ENCODE measurements around the gene GLT8D1. TPM values are rescaled to one million over a fixed set of nuclear protein-coding genes. Genes with fewer than 3 reads are reported as not detected.

The GLT8D1 gene, protein sequence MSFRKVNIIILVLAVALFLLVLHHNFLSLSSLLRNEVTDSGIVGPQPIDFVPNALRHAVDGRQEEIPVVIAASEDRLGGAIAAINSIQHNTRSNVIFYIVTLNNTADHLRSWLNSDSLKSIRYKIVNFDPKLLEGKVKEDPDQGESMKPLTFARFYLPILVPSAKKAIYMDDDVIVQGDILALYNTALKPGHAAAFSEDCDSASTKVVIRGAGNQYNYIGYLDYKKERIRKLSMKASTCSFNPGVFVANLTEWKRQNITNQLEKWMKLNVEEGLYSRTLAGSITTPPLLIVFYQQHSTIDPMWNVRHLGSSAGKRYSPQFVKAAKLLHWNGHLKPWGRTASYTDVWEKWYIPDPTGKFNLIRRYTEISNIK
- total RNA-seq: 37.1 TPM
- long read RNA-seq, transcript GLT8D1-201 (10 exons, 1,849 nt): major isoform, 30 of 67 reads
- long read RNA-seq, partial matches to known transcripts: 5 of 67 reads
- long read RNA-seq, other reads (novel, unspliced or antisense): 32 of 67 reads

DNA sequence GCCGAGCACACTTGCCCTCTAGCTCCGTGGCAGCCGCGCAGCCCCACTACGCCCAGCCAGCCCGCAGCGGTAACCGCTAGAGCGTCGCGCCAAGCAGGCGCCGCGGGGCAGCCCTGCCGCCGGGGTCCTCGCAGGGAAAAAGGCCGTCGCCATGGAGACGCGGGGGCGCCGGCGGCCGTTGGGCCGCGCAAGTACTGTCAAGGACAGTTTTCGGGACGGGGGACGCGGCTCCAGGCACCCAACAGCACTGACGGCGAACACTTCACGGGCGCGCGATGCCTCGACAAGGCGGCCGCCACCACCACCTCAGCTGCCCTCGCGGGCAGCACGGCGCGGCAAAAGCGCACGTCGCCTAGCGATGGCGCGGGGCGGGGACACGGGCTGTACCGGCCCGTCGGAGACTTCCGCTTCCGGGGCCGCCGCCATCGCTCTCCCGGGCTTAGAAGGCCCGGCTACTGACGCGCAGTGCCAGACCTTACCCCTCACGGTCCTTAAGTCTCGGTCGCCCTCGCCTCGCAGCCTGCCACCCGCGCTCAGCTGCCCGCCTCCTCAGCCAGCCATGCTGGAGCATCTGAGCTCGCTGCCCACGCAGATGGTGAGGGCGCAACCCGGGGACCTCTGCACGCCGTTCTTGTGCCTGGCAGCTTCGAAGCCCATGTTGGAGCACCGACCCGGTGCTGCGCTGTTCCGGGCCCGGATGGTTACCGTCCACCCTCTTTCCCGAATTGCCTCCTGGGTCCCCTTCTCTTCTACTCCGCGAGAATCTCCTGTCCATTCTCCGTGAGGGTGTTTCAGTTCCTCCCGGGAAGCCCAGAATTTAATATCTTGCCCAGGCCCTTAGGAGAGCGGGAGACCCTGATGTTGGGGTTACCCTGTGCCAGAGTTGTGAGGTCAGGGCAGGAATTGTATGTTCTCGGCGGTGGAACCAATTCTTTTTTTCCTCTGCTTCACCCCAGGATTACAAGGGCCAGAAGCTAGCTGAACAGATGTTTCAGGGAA lies at the start of gene GLT8D1, which contains the start of gene SPCS1:
TSS of gene GLT8D1 (minus strand) at position 104 of the 999 bp plus-strand sequence. CDS start 5,331 bp downstream, outside the sequence.
TSS of gene SPCS1 (plus strand) at position 419 of the 999 bp plus-strand sequence. CDS start at position 560, 141 bp downstream.
- intact Hi-C loops (cut with DNase I): no loop called here
- peak within 1 kb of the TSS; percentile 86 for H3K27ac ChIP-seq
- DNase-seq (peak; percentile 92), ATAC-seq (peak; percentile 97 to 98)
- TF ChIP-seq, protein P1, sequence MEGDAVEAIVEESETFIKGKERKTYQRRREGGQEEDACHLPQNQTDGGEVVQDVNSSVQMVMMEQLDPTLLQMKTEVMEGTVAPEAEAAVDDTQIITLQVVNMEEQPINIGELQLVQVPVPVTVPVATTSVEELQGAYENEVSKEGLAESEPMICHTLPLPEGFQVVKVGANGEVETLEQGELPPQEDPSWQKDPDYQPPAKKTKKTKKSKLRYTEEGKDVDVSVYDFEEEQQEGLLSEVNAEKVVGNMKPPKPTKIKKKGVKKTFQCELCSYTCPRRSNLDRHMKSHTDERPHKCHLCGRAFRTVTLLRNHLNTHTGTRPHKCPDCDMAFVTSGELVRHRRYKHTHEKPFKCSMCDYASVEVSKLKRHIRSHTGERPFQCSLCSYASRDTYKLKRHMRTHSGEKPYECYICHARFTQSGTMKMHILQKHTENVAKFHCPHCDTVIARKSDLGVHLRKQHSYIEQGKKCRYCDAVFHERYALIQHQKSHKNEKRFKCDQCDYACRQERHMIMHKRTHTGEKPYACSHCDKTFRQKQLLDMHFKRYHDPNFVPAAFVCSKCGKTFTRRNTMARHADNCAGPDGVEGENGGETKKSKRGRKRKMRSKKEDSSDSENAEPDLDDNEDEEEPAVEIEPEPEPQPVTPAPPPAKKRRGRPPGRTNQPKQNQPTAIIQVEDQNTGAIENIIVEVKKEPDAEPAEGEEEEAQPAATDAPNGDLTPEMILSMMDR (IDR thresholded peaks at IDR 0.05): no peak
- H3K4me1 ChIP-seq: peaks cover 29% of the 10 kb centered on the region
- peaks cover 18% of the 10 kb centered on the region for H3K36me3 ChIP-seq
- no peaks in the 10 kb centered on the region for H3K27me3 ChIP-seq (ENCODE audit: low read depth)
- H3K4me3 ChIP-seq: peak within 1 kb of the TSS; percentile 80
- H3K9me3 ChIP-seq: no peaks in the 10 kb centered on the region

DNA sequence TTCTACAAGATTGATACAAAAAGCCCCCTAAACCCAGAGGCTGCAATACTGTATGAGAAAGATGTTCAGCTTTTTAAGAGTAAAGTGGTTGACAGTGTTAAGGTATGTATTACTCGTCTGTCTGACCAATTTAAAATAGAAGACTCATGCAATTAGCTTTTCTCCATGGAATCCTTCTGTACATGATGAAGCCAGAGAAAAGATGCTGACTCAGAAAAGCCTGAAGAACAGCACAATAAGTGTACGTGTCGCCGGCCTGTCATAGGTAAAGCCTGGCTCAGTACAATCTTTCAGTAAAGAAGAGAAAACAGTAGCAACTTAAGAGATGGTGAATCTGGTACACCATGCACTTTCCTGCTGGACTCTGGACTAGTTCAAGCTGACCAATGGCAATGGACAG lies 48.8 kb upstream of the GLT8D1 start:
- TF ChIP-seq, protein P1 (IDR thresholded peaks at IDR 0.05): no peak
- Histone ChIP-seq H3K4me1 (peaks cover 11% of the 10 kb centered on the region), H3K27me3 (ENCODE audit: low read depth) (no peaks in the 10 kb centered on the region)

DNA sequence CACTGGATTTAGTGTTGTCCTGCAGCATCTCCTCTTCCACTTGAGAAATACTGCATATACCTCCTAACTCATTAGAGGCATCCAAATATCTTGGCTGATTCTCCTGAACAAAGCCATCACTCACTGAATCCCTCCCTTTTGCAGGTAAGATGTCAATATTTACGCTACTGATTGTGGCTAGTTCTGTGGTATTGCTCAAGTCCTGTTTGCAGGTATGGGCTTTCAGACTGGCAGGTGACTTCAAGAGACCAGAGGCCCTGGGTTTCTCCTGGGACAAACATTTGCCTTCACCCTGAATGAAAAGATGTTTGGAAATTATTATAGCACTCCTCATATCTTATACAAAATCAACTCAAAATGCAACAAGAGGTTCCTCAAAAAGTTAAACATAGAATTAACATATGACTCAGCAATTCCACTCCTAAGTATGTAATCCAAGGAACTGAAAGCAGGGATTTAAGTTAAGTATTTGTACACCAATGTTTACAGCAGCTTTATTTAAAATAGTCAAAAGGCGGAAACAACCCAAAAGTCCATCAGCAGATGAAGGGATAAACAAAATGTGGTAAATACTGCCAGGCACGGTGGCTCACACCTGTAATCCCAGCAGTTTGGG lies 46.6 kb upstream of the GLT8D1 start:
- Histone ChIP-seq H3K36me3 (peaks cover 80% of the 10 kb centered on the region), H3K27ac (no peak overlapping the region), H3K4me1 (peaks cover 11% of the 10 kb centered on the region), H3K9me3 (no peaks in the 10 kb centered on the region), H3K4me3 (no peak overlapping the region), H3K27me3 (ENCODE audit: low read depth) (no peaks in the 10 kb centered on the region)
- ATAC-seq (peak; percentile 15 to 45), DNase-seq (no peak)
- TF ChIP-seq, protein P1 (IDR thresholded peaks at IDR 0.05): no peak
- intact Hi-C loops (cut with DNase I): no loop called here

More for the DNA sequence above, 48.8 kb upstream of the GLT8D1 start:
- Histone ChIP-seq H3K36me3 (peaks cover 78% of the 10 kb centered on the region), H3K4me3 (no peak overlapping the region), H3K27ac (no peak overlapping the region), H3K9me3 (no peaks in the 10 kb centered on the region)
- ATAC-seq (no peak), DNase-seq (no peak)
- intact Hi-C loops (cut with DNase I): no loop called here

DNA sequence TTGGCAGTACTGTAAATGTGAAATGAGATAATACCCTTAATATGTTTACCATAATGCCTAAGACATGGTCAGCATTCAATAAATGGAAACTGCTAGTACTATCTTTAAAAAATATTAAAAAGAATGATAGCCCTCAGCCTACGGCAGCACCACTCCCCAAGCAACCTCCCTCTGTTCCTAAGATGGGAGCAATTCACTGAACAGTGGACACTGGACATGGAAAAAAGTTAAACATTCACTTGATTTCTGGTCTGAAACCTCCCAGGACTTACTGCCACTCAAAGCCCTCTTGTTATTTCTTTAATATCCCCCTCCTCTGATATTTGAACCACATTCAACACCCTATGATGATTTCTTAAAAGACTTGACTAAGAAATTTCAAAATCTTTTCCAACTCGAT lies 38.1 kb upstream of the GLT8D1 start:
- H3K27me3 ChIP-seq (ENCODE audit: low read depth): no peaks in the 10 kb centered on the region
- ATAC-seq (no peak), DNase-seq (no peak)
- TF ChIP-seq, protein P1 (IDR thresholded peaks at IDR 0.05): no peak
- H3K4me3 ChIP-seq: no peak overlapping the region
- H3K9me3 ChIP-seq: no peaks in the 10 kb centered on the region
- peaks cover 100% of the 10 kb centered on the region for H3K36me3 ChIP-seq
- no peaks in the 10 kb centered on the region for H3K4me1 ChIP-seq
- intact Hi-C loops (cut with DNase I): no loop called here
- no peak overlapping the region for H3K27ac ChIP-seq

DNA sequence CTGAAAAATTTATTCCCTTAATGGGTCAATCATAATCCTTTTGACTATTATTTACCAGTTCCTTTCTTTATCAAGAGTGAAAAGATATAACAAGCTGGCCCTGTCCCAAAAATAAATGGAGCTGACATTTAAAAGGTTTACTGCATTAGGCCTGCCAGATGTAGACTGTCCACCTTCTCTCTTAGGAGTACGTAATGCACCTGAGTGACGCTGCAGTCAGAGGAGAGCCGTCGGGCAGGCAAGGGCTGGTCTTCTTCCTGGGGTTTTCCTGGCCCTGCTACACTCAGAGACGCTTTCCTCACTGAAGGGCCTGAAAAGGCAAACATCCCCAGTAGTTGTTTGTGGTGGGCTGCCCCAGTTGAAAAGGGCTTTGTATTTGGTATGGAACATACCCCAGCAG lies 37.6 kb upstream of the GLT8D1 start:
- DNase-seq (no peak), ATAC-seq (no peak)
- no peaks in the 10 kb centered on the region for H3K27me3 ChIP-seq (ENCODE audit: low read depth)
- TF ChIP-seq, protein P1 (IDR thresholded peaks at IDR 0.05): no peak
- H3K9me3 ChIP-seq: no peaks in the 10 kb centered on the region
- no peak overlapping the region for H3K27ac ChIP-seq
- H3K4me1 ChIP-seq: no peaks in the 10 kb centered on the region
- H3K4me3 ChIP-seq: no peak overlapping the region
- intact Hi-C loops (cut with DNase I): no loop called here
- H3K36me3 ChIP-seq: peaks cover 100% of the 10 kb centered on the region
